GM21360 (cell line): ENCODE measurements around the gene C6orf89.
"Not testable (repeated sequence)": the region's sequence is repeated elsewhere in the genome, so short reads cannot be mapped to it uniquely, and the experiment has no call there.

Experiments used
- ATAC-seq: cut with Tn5 transposase; IDR thresholded peaks from one replicate; pipeline ENCODE4 v1.9.1; 2021; ENCODE audit warnings: mild to moderate bottlenecking, moderate library complexity; ENCODE audit not compliant: unreplicated experiment

C6orf89 gene

DNA sequence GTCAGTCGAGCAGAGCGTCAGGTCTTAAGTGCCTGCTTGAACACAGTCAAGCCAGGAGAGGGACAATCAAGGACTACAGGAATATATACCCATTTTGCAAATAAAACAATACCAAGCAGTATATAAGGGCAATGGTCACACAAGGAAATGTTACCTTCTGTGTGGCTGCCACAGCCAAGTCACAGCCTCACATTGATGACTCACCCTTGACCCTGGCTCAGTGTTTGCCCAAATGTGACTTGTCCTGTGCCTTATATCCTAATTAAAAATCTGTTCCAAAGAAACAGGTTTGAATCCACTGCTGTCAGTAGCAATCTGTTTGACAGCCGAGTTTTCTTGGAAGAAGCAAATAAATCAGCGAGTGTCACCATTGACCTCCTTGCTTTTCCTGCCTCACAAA is 34.3 kb downstream of the C6orf89 start:
- ATAC-seq = no peak

DNA sequence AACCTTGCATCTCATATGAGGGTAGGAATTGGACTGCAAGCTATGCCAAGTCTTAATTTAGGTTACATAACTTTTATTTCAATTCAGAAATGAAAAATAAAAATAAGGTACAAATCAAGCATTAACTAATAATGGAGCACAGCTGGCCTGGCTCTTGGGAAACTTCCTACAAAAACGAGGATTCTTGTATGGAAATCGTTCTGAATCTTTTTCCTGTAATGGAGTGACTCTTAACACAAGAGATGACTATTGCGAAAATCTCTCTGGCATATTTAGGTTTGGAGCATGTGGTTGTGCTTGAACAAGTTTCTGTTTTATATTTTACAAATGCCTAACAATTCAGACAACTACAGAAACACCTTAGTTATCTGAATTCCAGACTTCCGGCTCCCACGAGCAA is 34.8 kb downstream of the C6orf89 start:
- ATAC-seq = no peak

DNA sequence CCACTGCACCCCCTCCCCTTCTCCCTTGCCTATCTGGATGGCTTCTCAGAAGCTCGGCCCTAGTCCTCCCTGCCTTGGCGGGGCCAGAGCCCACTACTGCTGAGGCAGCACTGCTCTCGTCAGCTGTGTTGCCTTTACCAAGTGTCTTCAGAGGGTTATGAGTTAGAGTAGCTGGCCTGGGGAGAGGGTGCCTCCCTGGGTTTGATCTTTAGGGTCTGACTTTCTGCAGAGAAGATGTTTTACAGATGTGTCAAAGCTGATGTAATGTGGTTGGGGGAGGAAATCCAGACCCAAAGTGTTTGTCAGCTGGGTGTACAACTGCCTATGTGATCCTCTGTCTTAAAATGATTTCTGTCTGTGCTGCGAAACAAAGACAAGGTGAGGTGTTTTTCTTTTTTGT is 38.4 kb downstream of the C6orf89 start:
- no peak for ATAC-seq

GRCh38 chr6:36924778-36925374 is 39.1 kb downstream of the C6orf89 start:
- no peak for ATAC-seq

DNA sequence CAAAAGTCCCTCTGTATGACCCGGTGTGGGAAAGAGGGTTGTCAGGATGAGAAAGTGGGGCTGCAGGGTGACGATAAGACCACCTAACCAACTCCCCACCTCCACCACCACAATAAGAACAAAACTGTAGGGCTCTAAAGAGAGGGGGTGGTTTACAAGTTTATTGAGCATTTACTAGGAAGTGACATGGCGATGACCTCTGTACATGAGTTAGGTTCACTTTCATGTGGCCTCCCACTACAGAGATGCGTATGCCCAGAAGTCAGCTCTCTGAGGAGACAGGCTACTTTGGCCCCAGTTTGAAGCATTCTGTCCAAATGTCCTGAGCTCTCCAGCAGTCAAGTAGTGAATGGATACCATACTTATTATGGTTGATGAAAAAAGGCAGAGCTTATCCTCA is 40.1 kb downstream of the C6orf89 start:
- ATAC-seq = no peak

DNA sequence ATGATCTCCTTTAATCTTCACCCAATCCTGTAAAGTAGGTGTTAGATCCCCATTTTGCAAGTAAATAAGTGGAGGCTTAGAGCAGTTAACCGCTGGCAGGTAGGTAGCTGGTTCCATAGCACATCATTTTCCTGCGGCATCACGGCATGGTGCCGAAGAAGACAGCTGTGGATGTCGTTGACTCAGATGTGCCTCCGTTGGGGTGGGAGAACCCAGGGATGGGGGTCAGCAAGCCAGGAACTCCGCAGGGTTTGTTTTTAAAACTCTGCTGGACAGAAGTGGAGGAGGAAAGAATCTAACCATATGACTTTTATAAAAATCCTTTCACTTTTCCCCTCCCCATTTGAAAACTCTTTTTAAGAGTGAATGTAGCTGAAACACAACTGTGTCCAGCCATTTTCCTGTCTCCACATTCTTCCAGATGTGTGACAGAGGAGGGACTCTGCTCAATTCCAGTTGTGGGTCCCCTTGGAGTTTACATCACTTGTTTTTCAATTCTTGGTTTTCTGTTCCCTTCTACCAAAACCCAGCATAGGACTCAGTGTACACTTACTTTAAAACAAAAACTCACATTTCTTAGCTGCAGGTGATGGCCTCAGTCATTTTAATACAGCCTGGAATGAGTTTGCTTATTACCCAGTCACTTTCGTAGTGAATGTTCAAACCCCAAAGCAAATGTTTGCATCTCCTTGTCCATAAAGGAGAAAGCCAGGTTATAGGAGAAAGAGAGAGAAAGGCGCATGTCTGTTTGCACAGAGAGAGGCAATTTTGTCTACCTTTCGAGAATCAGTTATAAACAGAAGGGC is 41.2 kb downstream of the C6orf89 start:
- no peak for ATAC-seq

- no peak for ATAC-seq
Measured at GRCh38 chr6:36927691-36928546, 42.2 kb downstream of the C6orf89 start.

DNA sequence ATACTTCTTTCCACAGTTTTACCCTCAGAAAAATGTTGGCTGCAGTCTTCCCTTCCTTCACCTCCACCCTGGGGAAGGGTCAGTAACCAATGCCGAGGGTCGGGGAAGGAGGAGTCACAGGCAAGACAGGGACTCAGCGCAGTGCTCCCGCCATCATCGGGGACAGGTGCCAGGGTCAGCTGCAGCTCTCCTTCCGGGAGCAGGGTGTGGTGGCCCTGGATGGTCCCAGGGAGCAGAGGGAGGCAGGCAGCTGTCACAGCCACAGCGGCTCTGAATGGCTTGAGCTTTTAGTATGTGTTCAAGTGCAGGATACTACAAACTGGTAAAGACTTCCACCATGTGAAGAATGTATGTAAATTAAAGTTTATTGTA is 42.8 kb downstream of the C6orf89 start:
- no peak for ATAC-seq

DNA sequence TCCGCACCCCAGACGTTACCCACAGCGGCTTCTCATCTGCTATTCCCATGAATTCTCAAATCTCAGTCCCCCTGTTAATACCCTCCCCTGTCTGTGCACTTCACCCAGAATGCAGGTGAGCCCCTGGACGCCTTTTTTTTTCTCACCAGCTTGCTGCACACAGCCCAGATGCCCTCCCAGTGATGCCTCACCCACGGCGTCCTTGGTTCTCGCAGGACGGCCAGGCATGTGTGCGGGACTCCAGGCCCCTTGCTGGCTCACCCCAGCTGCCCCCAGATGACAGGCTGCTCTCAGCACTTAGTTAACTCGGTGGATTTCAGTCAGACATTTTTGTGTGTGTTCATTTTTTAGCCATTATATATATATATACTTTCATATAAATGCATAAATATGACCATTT is 43.4 kb downstream of the C6orf89 start:
- ATAC-seq = no peak

GRCh38 chr6:36929607-36930006 is 43.9 kb downstream of the C6orf89 start:
- ATAC-seq = no peak

DNA sequence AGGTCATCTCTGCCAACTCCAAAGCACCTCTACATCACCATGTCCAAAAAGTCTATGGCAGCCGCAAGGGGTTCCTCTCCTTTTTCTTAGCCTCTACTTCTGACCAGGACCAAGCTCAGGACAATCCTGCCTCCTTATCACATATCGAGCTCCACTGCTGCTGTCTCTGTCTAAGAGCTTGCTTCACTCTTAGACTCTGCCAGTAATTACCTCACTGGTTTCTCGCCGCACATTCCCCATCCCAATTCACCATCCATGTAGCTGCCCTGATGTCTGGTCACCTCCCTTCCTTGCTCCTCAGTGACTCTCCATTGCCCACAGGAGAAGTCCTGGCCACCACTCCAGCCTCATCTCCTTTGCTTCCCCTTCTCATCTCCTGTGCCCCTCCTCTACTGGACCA is 44.7 kb downstream of the C6orf89 start:
- ATAC-seq = no peak

GRCh38 chr6:36933102-36933501 is 47.4 kb downstream of the C6orf89 start:
- no peak for ATAC-seq

GRCh38 chr6:36933519-36933918 is 47.8 kb downstream of the C6orf89 start:
- no peak for ATAC-seq

DNA sequence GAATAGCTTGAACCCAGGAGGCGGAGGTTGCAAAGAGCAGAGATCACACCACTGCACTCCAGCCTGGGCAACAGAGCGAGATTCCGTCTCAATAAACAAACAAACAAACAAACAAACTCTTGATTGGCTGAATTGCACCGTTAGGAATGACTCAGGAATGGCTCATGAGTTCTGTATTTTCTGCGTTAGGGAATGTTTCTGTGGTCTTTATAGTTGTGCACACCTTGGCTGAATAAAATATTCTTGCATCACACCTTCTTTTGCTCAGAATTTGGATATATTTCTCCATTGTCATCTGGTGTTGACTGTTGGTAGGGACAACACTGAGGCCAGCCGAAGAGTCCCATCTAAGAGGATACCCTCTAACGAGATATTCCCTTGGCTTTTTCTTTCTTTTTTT is 49.1 kb downstream of the C6orf89 start:
- ATAC-seq = no peak

DNA sequence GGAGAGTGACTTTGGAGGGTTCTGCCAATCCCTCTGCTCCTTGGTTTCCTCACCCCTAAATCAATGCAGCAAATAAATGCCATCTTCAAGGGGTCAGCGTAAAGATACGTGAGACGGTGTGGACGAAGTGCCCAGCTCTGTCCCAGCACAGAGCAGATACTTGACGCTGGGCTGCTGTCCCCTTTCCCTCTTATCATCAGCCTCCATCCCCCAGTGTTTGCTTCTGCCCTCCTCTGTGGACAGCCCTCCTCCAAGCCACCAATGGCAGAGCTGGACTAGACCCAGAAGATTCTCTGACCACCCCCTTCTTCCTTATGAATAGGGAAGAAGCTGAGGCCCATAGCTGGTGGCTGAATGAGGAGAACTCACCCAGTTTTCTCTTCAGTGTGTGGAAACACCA is 51.1 kb downstream of the C6orf89 start:
- no peak for ATAC-seq

GRCh38 chr6:36937896-36938295 is 52.1 kb downstream of the C6orf89 start:
- ATAC-seq = no peak

- no peak for ATAC-seq
Measured at GRCh38 chr6:36938536-36938935, 52.8 kb downstream of the C6orf89 start.

- ATAC-seq = not testable (repeated sequence)
Measured at GRCh38 chr6:36939005-36939404, 53.3 kb downstream of the C6orf89 start.

- ATAC-seq = no peak
Measured at GRCh38 chr6:36940027-36940426, 54.3 kb downstream of the C6orf89 start.

- ATAC-seq = not testable (repeated sequence)
Measured at GRCh38 chr6:36941561-36941960, 55.8 kb downstream of the C6orf89 start.

DNA sequence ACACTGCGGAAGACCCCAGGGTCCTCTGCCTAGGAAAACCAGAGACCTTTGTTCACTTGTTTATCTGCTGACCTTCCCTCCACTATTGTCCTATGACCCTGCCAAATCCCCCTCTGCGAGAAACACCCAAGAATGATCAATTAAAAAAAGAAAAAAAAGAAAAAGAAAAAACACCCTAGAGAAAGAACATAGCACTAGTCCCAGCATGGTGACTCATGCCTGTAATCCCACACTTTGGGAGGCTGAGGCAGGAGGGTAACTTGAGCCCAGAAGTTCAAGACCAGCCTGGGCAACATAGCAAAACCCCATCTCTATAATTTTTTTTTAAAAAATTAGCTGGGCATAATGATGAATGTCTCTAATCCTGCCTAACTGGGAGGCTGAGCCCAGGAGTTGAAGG is 56.6 kb downstream of the C6orf89 start:
- not testable (repeated sequence) for ATAC-seq

DNA sequence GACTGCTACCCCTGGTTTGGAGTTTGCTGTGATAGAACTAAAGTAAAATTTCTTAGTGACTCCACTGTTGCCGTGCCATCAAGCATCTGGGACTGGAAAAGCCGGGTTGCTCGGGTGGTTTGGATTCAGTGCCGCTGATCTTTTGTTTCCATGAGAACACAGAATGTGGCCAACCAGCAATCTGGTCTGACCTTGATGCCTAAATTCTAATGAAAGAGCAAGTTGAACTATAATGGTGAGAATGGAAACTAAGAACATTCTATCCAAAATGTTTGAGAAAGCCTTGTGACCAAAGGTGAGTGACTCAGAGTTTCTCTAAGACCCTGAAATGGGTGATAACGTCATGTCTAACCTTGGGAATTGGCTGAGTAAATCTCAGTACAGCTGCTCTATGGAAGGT is 58.9 kb downstream of the C6orf89 start:
- no peak for ATAC-seq
